HepG2 (cell line): ENCODE results near the gene DCHS2. TPM values are rescaled to one million over a fixed set of nuclear protein-coding genes. Genes with fewer than 3 reads are reported as not detected.

Experiments used
- ATAC-seq: fragments of 200-7000 bp; cut with Tn5 transposase; 3 replicates; pipeline ENCODE4 v1.9.1; 2020; ENCODE audit warnings: mild to moderate bottlenecking, moderate library complexity
- BruUV-seq: library from RNA; stranded (reverse); fragments of 400-500 nt; replicated peaks from 2 replicates; lab custom pipeline; 2021; lab: Mats Ljungman, UMichigan
- CTCF ChIA-PET: fragments of 300-600 bp; formaldehyde crosslinking; extraction: SDS; loops from one replicate; lab custom pipeline; 2021; ENCODE audit warnings: low total read pairs, inconsistent platforms, low intra/inter-chr PET ratio; lab: Yijun Ruan, JAX
- POLR2A ChIA-PET: fragments of 350-600 bp; sonication (Branson Sonifier 250); formaldehyde crosslinking; loops from one replicate; lab custom pipeline; 2020; ENCODE audit warnings: antibody characterized with exemption, inconsistent platforms; lab: Yijun Ruan, JAX
- DNase-seq: peaks from one replicate; pipeline ENCODE4 v3.0.0-alpha.2; 2015; ENCODE audit warnings: low spot score
- FAIRE-seq: peaks from 3 replicates; lab custom pipeline; 2011; peaks lifted over from hg19 to GRCh38; lab: Jason Lieb, UNC
- H2AFZ ChIP-seq: one replicate; pipeline ENCODE4 v1.6.1; 2011; ENCODE audit warnings: low read length, inconsistent platforms
- H3K27ac ChIP-seq: fragments of 300-600 bp; 3 replicates; pipeline ENCODE4 v1.8.0; 2011; ENCODE audit warnings: mixed run types, mild to moderate bottlenecking, mixed read lengths, low read length, inconsistent platforms; ENCODE audit not compliant: insufficient read depth; ENCODE audit errors: extremely low read length
- H3K27me3 ChIP-seq, 2 experiments: fragments of 200-600 bp in 1 of 2; 2 replicates in 1 of 2; 3 replicates in 1 of 2; pipeline versions ENCODE4 v1.6.0 to v1.8.0; 2011; ENCODE audit warnings: low read length in 2 of 2, mild to moderate bottlenecking in 2 of 2, moderate library complexity in 2 of 2, inconsistent platforms in 1 of 2; ENCODE audit not compliant: insufficient read depth in 2 of 2, control insufficient read depth in 1 of 2
- H3K36me3 ChIP-seq, 2 experiments: fragments of 200-600 bp in 1 of 2; replicated peaks in 1 of 2; 2 replicates in 1 of 2; 3 replicates in 1 of 2; pipeline versions ENCODE4 v1.5.1 to v1.8.0; 2011; ENCODE audit warnings: low read length in 2 of 2, inconsistent platforms in 1 of 2; ENCODE audit not compliant: insufficient read depth in 2 of 2, control insufficient read depth in 1 of 2
- H3K4me1 ChIP-seq: 2 replicates; pipeline ENCODE4 v1.5.1; 2012; ENCODE audit warnings: low read length, inconsistent platforms; ENCODE audit not compliant: insufficient read depth
- H3K4me2 ChIP-seq: 2 replicates; pipeline ENCODE4 v1.6.0; 2011; ENCODE audit warnings: low read depth, low read length, inconsistent platforms
- H3K4me3 ChIP-seq, 3 experiments: fragments of 200-600 bp in 1 of 3; sonication (generic), shearing (Covaris generic) in 1 of 3; replicated peaks in 1 of 3; 2 replicates each; pipeline ENCODE4 v1.5.1; 2011 to 2016; ENCODE audit warnings: low read length in 3 of 3, inconsistent platforms in 2 of 3, low read depth in 2 of 3, mild to moderate bottlenecking in 2 of 3, control low read depth in 1 of 3, mixed read lengths in 1 of 3; ENCODE audit not compliant: insufficient read depth in 1 of 3
- H3K79me2 ChIP-seq: one replicate; pipeline ENCODE4 v1.6.1; 2011; ENCODE audit warnings: low read length, inconsistent platforms; ENCODE audit not compliant: insufficient read depth
- H3K9ac ChIP-seq: 2 replicates; pipeline ENCODE4 v1.6.0; 2011; ENCODE audit warnings: mild to moderate bottlenecking, low read depth, low read length, inconsistent platforms; ENCODE audit not compliant: insufficient read depth
- H3K9me3 ChIP-seq: 2 replicates; pipeline ENCODE4 v1.5.1; 2012; ENCODE audit warnings: mild to moderate bottlenecking, low read length
- H4K20me1 ChIP-seq: 2 replicates; pipeline ENCODE4 v1.6.0; 2011; ENCODE audit warnings: inconsistent platforms, mild to moderate bottlenecking, low read length, moderate library complexity; ENCODE audit not compliant: insufficient read depth
- FOXJ3 ChIP-seq: sonication (generic); formaldehyde crosslinking; IDR thresholded peaks from 2 replicates; pipeline ENCODE4 v1.4.0; 2020; ENCODE audit warnings: missing genetic modification reagents, mild to moderate bottlenecking, borderline replicate concordance
- FOXO4 ChIP-seq: sonication (generic); formaldehyde crosslinking; conservative IDR thresholded peaks from 2 replicates; pipeline ENCODE4 v1.8.1; 2023; ENCODE audit warnings: missing genetic modification reagents
- HCFC1 ChIP-seq: fragments of 150-350 bp; IDR thresholded peaks from 2 replicates; pipeline ENCODE4 v1.6.1; 2014; ENCODE audit warnings: low read depth, low read length
- HOXA7 ChIP-seq: sonication (generic); formaldehyde crosslinking; IDR thresholded peaks from 2 replicates; pipeline ENCODE4 v1.8.1; 2022; ENCODE audit warnings: mild to moderate bottlenecking, missing genetic modification reagents, moderate library complexity
- SRSF9 ChIP-seq: fragments of 200-400 bp; formaldehyde crosslinking; IDR thresholded peaks from 2 replicates; pipeline ENCODE4 v1.6.1; 2018; ENCODE audit warnings: borderline replicate concordance, mild to moderate bottlenecking, low read depth, low read length; ENCODE audit not compliant: insufficient read depth, poor library complexity, severe bottlenecking
- SSRP1 ChIP-seq: IDR thresholded peaks from 2 replicates; pipeline ENCODE4 v1.6.1; 2016; ENCODE audit warnings: control low read depth
- ZNF224 ChIP-seq: sonication (generic); formaldehyde crosslinking; IDR thresholded peaks from 2 replicates; pipeline ENCODE4 v1.5.0; 2020; ENCODE audit warnings: mild to moderate bottlenecking, missing genetic modification reagents
- ZNF629 ChIP-seq: sonication (generic); formaldehyde crosslinking; conservative IDR thresholded peaks from 2 replicates; pipeline ENCODE4 v1.5.0; 2020; ENCODE audit warnings: missing genetic modification reagents
- WGBS: methylation state at CpG from one replicate; pipeline ENCODE4 v1.1.6; 2017; ENCODE audit warnings: low lambda C conversion rate; 5-methylcytosine and 5-hydroxymethylcytosine counted together
- in situ Hi-C: cut with HindIII; loops from 2 replicates; pipeline ENCODE4 v1.10.0; 2017; ENCODE audit warnings: low pct_unique_long_range_greater_than_20kb; ENCODE audit not compliant: extremely low pct_ligation_motif_present
- intact Hi-C: fragments of 100-400 bp; cut with micrococcal nuclease; formaldehyde crosslinking; loops from one replicate; pipeline ENCODE4 v1.10.0; 2022; ENCODE audit not compliant: unreplicated experiment
- polyA plus RNA-seq, 8 experiments: library from polyadenylated mRNA; depleted of rRNA in 3 of 8; stranded (reverse) in 7 of 8; unstranded in 1 of 8; fragments of >200 nt; fragmentation: Illumina TruSeq in 4 of 8; extraction: Trizol in 4 of 8; gene quantifications; 2 replicates each; pipeline versions ENCODE4 v1.2.1 to v1.2.3, GENCODE V29; 2011 to 2016; ENCODE audit warnings: low read depth in 4 of 8, missing spikeins in 1 of 8, mixed read lengths in 1 of 8; ENCODE audit not compliant: insufficient read depth in 1 of 8
- total RNA-seq, 5 experiments: library from RNA; depleted of rRNA; stranded (reverse); fragments of >200 nt; fragmentation: Illumina TruSeq; extraction: Trizol; gene quantifications; 2 replicates each; pipeline ENCODE4 v1.2.3, GENCODE V29; 2016; ENCODE audit warnings: low read depth in 1 of 5
- TF ChIP-seq, protein P1 (sequence below): sonication (generic); formaldehyde crosslinking; IDR thresholded peaks from 2 replicates; pipeline ENCODE4 v1.4.0; 2020; ENCODE audit warnings: missing genetic modification reagents

DCHS2 gene
- total and polyA plus RNA-seq, 2 of the 13 experiments (the other 11 are each of a cell fraction or from before 2014, with no cell fraction given), result 0.03 TPM; not detected in 1

GRCh38 chr4:154421618-154422017, 70.0 kb downstream of the DCHS2 start:
- no peak overlapping the region for H2AFZ ChIP-seq
- no peak overlapping the region for H3K27ac ChIP-seq
- no peaks in the 10 kb centered on the region for H3K79me2 ChIP-seq
- no peak overlapping the region for H3K9ac ChIP-seq
- no peak for DNase-seq
- peaks cover 0 to 10% of the 10 kb centered on the region in 2 experiments; a peak in 2 of 5 replicates for H3K27me3 ChIP-seq
- POLR2A ChIA-PET, result no interaction called here
- H3K4me1 ChIP-seq, result peaks cover 5% of the 10 kb centered on the region
- H3K36me3 ChIP-seq, result no peaks in the 10 kb centered on the region
- no peak for FAIRE-seq
- H3K4me2 ChIP-seq, result no peak overlapping the region
- in situ Hi-C loops (no loop called here), intact Hi-C loops (no loop called here)
- H4K20me1 ChIP-seq, result no peaks in the 10 kb centered on the region
- WGBS, result 32% methylated on average over 6 of the region's 6 CpGs
- CTCF ChIA-PET, result no interaction called here
- H3K4me3 ChIP-seq, result no peak overlapping the region
- TF ChIP-seq FOXJ3 (no peak), HCFC1 (no peak), SSRP1 (no peak), ZNF629 (CRISPR knock-in tag) (no peak), HOXA7 (CRISPR knock-in tag) (no peak), FOXO4 (CRISPR knock-in tag) (no peak), ZNF224 (no peak), SRSF9 (no peak)
- TF ChIP-seq, protein P1, sequence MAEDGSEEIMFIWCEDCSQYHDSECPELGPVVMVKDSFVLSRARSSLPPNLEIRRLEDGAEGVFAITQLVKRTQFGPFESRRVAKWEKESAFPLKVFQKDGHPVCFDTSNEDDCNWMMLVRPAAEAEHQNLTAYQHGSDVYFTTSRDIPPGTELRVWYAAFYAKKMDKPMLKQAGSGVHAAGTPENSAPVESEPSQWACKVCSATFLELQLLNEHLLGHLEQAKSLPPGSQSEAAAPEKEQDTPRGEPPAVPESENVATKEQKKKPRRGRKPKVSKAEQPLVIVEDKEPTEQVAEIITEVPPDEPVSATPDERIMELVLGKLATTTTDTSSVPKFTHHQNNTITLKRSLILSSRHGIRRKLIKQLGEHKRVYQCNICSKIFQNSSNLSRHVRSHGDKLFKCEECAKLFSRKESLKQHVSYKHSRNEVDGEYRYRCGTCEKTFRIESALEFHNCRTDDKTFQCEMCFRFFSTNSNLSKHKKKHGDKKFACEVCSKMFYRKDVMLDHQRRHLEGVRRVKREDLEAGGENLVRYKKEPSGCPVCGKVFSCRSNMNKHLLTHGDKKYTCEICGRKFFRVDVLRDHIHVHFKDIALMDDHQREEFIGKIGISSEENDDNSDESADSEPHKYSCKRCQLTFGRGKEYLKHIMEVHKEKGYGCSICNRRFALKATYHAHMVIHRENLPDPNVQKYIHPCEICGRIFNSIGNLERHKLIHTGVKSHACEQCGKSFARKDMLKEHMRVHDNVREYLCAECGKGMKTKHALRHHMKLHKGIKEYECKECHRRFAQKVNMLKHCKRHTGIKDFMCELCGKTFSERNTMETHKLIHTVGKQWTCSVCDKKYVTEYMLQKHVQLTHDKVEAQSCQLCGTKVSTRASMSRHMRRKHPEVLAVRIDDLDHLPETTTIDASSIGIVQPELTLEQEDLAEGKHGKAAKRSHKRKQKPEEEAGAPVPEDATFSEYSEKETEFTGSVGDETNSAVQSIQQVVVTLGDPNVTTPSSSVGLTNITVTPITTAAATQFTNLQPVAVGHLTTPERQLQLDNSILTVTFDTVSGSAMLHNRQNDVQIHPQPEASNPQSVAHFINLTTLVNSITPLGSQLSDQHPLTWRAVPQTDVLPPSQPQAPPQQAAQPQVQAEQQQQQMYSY (CRISPR knock-in tag), result no peak
- no peaks in the 10 kb centered on the region for H3K9me3 ChIP-seq
- BruUV-seq, result no TSS peak
- no peak for ATAC-seq
